CD4-positive, alpha-beta T cell treated with Interleukin-2 at 100 ng/mL for 4 hours (primary cell): ENCODE results near the gene PRND.
"Not testable (repeated sequence)": the region's sequence is repeated elsewhere in the genome, so short reads cannot be mapped to it uniquely, and the experiment has no call there.

Source experiments
- DNase-seq: peaks from one replicate; pipeline ENCODE4 v3.0.0-alpha.2; 2020; ENCODE audit warnings: low spot score

Gene PRND

DNA sequence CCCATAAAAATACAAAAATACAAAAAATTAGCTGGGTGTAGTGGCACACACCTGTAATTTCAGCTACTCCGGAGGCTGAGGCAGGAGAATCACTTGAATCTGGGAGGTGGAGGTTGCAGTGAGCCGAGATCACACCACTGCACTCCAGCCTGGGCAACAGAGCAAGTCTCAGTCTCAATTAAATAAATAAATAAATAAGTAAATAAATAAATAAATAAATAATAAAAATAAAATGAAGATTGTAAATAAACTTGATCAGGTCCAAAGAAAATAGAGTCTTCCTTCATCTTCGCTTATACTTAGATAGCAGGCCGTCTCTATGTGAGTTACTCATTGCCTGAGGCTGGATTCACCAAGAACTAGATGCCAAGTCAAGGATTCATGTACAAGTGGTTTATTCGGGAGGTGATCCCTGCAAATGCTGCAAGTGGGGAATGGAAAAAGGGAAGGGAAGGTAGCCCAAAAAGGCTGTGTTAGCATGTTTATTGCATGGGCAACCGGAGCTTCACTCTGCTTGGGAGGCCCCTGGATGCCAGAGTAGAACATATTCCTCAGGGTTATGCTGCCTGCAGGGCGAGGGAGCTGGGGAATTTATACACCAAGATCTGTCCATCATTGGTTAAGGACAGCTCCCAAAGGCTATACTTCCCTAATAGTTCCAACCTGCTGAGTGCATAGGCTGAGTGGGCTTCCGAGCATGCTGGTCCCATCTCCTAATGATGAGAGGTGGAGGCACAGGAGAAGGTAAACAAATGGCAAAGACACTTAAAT is 16.3 kb downstream of the PRND start:
- no peak for DNase-seq

- peak; percentile 67 for DNase-seq
Observed at GRCh38 chr20:4740774-4741431, 19.2 kb downstream of the PRND start.

DNA sequence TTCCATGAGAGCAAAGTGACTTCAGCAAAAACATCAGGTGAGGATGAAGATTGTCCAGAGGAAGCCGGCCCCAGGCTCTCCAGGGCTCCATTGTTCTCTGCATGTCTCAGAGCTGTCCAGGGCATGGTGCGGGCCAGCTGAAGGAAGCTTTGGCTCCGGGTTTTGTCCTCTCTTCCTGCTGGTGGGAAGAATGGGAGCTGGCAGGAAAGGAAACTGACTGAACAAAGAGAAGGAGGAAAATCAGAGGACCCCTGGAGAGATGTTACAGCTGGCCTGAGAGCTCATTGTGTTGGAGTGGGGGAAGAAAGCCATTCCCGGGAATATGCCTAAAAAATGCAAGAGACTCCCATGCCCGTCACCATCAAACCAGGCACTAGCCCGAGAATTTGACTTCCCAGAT is 27.1 kb downstream of the PRND start:
- DNase-seq, result no peak

- DNase-seq, result no peak
Observed at GRCh38 chr20:4749326-4749725, 27.6 kb downstream of the PRND start.

- DNase-seq, result no peak
Observed at GRCh38 chr20:4750381-4750780, 28.7 kb downstream of the PRND start.

GRCh38 chr20:4759100-4759884 is 37.6 kb downstream of the PRND start:
- DNase-seq, result peak; percentile 52

DNA sequence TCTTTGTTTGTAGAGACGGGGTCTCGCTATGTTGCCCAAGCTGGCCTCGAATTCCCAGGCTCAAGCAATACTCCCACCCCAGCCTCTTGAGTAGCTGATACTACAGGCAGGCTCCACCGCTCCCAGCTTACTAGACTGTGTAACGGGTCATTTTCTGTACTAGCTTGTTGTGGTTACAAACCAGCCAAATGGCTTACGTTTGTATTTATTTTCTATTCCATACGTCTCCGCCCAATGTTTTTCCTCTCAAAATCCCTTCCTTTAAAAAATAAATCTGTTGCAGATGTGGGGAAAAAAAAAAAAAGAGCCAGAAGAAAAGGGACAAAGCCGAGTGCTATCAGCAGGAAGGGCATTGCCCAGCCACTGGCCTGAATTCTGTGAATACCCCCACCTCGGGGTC is 41.6 kb downstream of the PRND start:
- DNase-seq, result no peak

GRCh38 chr20:4763723-4764510 is 42.2 kb downstream of the PRND start:
- DNase-seq, result no peak

DNA sequence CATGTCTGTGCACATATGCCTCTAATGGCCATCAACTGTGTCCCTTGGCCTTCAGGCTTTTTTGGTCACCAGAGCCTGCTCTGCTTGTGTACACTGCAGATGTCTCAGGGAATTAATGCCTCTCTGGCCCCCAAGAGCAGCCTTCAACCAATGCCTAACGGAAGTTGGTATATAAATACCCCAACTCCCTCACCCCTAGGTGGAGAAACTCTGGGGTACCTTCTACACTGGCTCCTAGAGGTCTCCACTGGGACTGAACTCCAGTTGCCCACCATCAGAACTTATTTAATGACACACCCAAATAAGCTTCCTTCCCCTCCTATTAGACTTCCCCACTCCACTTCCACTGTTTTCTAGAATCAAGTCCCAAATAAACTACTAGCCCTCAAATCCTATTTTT is 43.1 kb downstream of the PRND start:
- no peak for DNase-seq

DNA sequence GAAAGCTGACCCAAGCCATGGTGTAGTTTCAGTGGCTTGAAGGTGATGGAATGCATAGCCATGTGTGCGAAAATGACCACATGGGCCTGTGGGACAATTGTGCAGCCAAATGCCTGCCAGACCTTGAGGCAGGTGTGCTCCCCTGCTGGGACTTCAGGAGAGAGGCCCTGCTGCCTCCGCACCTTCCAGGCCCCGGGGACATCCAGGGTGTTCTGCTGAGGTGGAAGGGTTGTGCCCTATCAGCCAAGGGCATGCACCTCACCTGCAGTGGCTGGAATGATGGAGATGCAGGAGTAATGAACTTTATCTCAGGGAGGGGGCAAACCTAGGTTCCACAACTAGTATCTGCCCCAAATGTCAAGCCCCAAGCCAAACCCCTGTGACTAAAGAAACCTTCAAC is 44.0 kb downstream of the PRND start:
- no peak for DNase-seq

- no peak for DNase-seq
Observed at GRCh38 chr20:4766631-4767030, 44.9 kb downstream of the PRND start.

DNA sequence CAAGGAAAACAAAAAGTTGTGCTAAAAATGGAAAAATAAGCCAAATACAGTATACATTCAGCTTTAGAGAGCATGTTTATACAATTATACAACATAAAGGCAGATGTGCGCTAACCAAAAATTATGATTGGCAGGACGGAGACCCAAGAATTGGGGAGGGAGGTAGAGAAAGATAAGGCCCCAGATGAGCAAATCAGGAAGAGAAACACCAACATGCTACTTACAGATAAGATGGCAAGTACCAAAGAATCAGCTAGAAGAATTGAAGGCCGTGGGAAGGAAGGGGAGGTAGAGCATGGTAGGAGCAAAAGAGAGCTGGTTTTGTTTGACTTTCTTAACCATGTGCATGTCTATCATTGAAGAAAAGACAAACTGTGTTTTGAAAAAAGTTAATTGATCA is 45.4 kb downstream of the PRND start:
- no peak for DNase-seq

GRCh38 chr20:4769328-4769727 is 47.6 kb downstream of the PRND start:
- DNase-seq, result no peak

DNA sequence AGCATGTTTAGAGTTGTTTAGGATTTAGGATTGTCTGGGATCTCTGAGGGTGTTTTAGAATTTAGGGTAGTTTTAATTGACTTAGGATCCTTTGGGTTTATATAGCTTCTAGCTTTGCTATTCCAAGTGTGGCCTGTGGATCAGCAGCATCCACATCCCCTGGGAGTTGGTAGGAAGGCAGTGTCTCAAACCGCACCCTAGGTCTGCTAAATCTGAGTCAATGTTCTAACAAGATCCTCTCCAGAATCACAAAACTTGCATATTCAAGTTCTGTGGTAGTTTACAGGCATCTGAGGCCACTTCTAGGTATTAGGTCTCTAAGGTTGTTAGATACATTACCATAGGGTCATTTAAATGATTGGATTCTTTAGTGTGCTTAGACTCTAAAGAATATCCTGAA is 48.3 kb downstream of the PRND start:
- DNase-seq, result no peak

DNA sequence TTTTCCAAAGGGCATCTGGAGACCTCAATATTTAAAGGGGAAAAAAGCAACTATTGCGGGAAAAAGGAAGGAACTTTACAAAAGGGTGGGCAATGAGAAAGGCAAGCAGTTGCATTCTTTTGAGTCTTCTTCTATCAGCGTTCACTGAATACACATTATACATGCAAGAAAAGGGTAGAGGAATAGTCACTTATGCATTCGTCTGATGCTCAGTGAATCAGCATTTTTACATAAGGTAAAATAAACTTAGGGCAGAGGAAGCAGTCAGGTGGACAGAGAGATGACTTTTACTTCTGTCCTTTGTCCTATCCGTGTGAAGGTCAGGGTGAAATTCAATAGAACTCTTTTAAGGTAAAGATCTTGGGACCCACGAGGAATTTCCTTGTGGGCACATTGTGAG is 49.3 kb downstream of the PRND start:
- no peak for DNase-seq

GRCh38 chr20:4772132-4772531 is 50.4 kb downstream of the PRND start:
- DNase-seq, result no peak

GRCh38 chr20:4773014-4773413 is 51.3 kb downstream of the PRND start:
- DNase-seq, result not testable (repeated sequence)

DNA sequence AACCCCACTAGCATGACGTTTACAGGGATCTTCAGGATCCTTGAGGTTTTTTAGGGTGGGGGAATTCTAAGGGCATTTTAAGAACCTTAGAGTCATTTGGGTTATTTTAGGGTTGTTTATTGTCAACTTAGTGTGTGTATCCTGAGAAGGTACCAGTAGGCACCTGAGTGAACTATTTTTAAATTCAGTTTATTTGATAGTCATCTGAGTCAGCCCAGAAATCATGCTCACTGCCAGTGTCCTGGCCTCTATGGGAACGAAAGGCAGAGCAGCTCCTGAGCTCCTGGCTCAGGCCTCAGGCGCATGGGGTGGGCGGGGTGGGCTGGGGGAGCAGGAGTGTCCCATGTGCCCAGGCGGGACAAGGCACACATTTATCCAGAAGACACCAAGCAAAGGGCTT is 52.0 kb downstream of the PRND start:
- DNase-seq, result no peak

- no peak for DNase-seq
Observed at GRCh38 chr20:4774207-4774606, 52.5 kb downstream of the PRND start.

GRCh38 chr20:4775322-4776078 is 53.8 kb downstream of the PRND start:
- no peak for DNase-seq

GRCh38 chr20:4776079-4776630 is 54.4 kb downstream of the PRND start:
- DNase-seq, result no peak
